AG08396 (cell line): ENCODE data around the gene TOPAZ1.
"Not testable (repeated sequence)": the region's sequence is repeated elsewhere in the genome, so short reads cannot be mapped to it uniquely, and the experiment has no call there.

Experiments used
- DNase-seq: peaks from one replicate; pipeline ENCODE4 v3.0.0; 2012; ENCODE audit warnings: low spot score, mixed read lengths

The TOPAZ1 gene

GRCh38 chr3:44330444-44330843 lies 88.8 kb downstream of the TOPAZ1 start:
- DNase-seq = no peak

GRCh38 chr3:44334326-44334725 lies 92.6 kb downstream of the TOPAZ1 start:
- DNase-seq = no peak

- DNase-seq = no peak
Observed at GRCh38 chr3:44337248-44337785, 95.6 kb downstream of the TOPAZ1 start.

GRCh38 chr3:44338010-44338827 lies 96.5 kb downstream of the TOPAZ1 start, which contains the start of gene TCAIM:
TSS of gene TCAIM (plus strand) at chr3:44338766. CDS start at chr3:44354783, 16,017 bp downstream.
- peak; percentile 99 for DNase-seq

GRCh38 chr3:44338828-44339127 lies 97.1 kb downstream of the TOPAZ1 start:
- no peak for DNase-seq

GRCh38 chr3:44339181-44340057 lies 97.7 kb downstream of the TOPAZ1 start:
- no peak for DNase-seq

- DNase-seq = no peak
Observed at GRCh38 chr3:44340058-44340395, 98.3 kb downstream of the TOPAZ1 start.

- DNase-seq = peak; percentile 45
Observed at GRCh38 chr3:44342176-44342790, 100.6 kb downstream of the TOPAZ1 start.

GRCh38 chr3:44343421-44343820 lies 101.7 kb downstream of the TOPAZ1 start:
- DNase-seq = no peak

GRCh38 chr3:44346590-44346989 lies 104.9 kb downstream of the TOPAZ1 start:
- not testable (repeated sequence) for DNase-seq

GRCh38 chr3:44348993-44349392 lies 107.3 kb downstream of the TOPAZ1 start:
- no peak for DNase-seq

GRCh38 chr3:44353355-44353924 lies 111.8 kb downstream of the TOPAZ1 start:
- no peak for DNase-seq

- DNase-seq = peak; percentile 71
Observed at GRCh38 chr3:44355362-44356033, 113.8 kb downstream of the TOPAZ1 start.

- no peak for DNase-seq
Observed at GRCh38 chr3:44359146-44359751, 117.6 kb downstream of the TOPAZ1 start.

GRCh38 chr3:44363591-44363990 lies 121.9 kb downstream of the TOPAZ1 start:
- DNase-seq = no peak

- no peak for DNase-seq
Observed at GRCh38 chr3:44365952-44366351, 124.3 kb downstream of the TOPAZ1 start.

GRCh38 chr3:44375450-44375849 lies 133.8 kb downstream of the TOPAZ1 start:
- DNase-seq = no peak
